Activated CD4-positive, alpha-beta T cell treated with anti-CD3 and anti-CD28 coated beads, Interleukin-2, amount 50 U/mL, for 1 hour (primary cell): Measurements from ENCODE around the gene FASN.
A peak's percentile ranks its signal among the peaks of the same experiment; 100 is the strongest.
"Not testable (repeated sequence)": the region's sequence is repeated elsewhere in the genome, so short reads cannot be mapped to it uniquely, and the experiment has no call there.

Source experiments
- DNase-seq: peaks from one replicate; pipeline ENCODE4 v3.0.0-alpha.2; 2020

The FASN gene

DNA sequence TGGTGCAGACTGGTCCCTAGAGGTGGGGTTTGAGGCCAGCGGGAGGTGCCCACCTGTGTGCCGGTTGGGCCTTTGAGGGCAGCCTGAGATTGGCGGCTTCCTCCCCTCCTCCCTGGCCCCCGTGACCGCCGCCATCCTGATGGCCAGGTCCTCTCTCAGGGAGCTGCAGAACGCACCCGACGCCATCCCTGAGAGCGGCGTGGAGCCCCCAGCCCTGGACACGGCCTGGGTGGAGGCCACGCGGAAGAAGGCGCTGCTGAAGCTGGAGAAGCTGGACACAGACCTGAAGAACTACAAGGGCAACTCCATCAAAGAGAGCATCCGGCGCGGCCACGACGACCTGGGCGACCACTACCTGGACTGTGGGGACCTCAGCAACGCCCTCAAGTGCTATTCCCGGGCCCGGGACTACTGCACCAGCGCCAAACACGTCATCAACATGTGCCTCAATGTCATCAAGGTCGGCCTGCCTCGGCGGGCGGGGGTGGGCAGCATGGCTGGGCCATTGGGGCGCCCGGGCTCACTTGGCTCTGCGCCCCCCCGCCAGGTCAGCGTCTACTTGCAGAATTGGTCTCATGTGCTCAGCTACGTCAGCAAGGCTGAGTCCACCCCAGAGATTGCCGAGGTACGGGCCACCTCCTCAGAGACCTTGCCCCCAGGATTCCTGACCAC is 43.5 kb downstream of the FASN start:
- DNase-seq = no peak

- DNase-seq = no peak
These were observed 44.3 kb downstream of the FASN start for GRCh38 chr17:82053556-82054263.

- no peak for DNase-seq
These were observed 44.9 kb downstream of the FASN start for GRCh38 chr17:82053130-82053529.

- no peak for DNase-seq
These were observed 45.4 kb downstream of the FASN start for GRCh38 chr17:82052638-82053059.

DNA sequence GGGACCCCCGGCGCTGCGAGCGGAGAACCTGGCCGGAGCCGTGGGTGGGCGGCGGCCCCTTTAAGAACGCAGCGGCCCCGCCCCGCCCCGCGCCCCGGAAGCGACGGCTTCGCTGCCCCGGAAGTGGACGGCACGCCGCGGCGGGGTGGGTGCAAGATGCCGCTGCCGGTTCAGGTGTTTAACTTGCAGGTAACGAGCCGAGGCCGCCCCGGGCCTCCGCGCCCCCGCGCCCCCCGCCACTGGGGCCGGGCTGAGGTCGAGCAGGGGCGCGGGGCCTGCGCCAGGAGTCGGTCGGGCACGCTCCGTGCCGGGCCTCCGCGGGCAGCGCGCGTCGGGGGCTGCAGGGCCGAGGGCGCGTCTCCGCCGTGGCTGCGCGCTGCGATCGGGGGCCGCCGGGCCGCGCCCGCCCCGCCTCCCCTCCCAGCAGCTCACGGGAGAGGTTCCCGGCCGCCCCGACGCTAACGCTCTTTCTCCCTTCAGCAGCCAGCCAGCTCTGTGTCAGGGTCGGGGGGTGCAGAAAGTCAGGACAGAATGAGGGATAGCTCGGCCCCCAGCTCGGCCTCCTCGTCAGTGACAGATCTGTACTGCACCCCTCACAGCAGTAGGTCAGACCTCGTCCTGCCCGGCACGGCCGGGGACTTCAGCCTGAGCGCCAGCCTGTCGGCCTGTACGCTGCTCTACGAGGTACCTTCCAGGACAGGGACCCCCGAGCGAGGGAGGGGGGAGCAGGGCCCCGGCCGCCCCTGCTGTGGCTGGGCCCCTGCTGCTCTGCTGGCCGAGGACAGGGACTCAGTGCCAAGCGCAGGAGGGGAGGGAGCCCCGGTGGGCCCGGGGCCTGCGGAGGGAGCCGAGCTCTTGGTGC is 46.0 kb downstream of the FASN start, which contains the start of the genes GPS1 and RFNG:
GPS1 (plus strand) TSS at position 123 of the 862 bp plus-strand sequence; CDS start at position 157, 34 bp downstream.
RFNG (minus strand) TSS at position 36 of the 862 bp plus-strand sequence. CDS start 45 bp downstream, outside the sequence.
- peak; percentile 80 for DNase-seq

- DNase-seq = no peak
These were observed 47.0 kb downstream of the FASN start for GRCh38 chr17:82050761-82051641.

DNA sequence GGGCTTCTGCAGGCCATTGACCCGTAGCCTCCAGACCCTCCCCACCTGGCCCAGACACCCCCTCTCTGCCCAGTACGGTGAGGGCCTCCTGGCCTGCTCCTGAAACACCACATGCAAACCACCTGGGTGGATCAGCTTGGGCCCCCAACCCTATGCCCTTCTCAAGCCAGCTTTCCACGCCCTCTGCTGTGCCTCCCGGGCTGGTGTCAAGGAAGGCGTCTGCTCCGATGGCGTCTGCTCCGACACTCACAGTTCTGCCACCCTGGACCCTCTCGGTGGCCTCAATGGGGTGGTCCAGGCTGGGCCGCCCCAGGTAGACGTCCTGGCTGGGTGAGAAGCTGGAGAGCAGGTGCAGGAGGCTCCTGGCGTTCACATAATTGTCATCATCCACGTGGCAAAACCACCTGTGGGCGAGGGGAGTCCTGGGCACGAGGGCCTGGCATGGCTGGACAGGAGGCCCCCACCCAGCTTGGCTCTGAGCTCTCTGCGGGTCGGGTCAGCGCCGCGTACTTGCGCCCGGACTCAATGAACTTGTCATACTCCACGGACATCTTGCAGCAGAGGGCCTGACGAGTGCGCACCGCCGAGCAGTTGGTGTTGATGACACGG is 47.8 kb downstream of the FASN start:
- no peak for DNase-seq

DNA sequence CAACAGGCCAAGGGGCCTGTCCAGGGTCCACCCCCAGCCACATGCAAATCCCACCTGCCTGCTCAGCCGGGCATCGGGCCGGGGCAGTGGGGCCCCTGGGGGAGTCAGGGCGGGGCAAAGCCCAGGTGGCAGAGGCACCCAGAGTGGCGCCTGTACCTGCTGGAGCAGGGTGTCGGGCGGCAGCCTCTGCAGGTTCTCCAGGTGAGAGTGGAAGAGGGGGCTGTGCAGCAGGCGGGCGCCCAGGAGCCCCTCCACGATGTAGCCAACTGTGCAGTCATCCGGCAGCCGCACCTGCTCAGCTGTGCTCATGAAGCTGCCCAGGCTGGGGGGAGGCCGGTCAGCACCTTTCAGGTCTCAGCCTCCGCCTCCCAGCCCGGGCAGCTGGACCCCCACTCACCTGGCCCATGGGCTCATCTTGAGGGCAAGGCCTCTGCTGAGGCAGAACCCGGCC is 48.5 kb downstream of the FASN start:
- no peak for DNase-seq

- DNase-seq = no peak
These were observed 48.9 kb downstream of the FASN start for GRCh38 chr17:82049106-82049505.

DNA sequence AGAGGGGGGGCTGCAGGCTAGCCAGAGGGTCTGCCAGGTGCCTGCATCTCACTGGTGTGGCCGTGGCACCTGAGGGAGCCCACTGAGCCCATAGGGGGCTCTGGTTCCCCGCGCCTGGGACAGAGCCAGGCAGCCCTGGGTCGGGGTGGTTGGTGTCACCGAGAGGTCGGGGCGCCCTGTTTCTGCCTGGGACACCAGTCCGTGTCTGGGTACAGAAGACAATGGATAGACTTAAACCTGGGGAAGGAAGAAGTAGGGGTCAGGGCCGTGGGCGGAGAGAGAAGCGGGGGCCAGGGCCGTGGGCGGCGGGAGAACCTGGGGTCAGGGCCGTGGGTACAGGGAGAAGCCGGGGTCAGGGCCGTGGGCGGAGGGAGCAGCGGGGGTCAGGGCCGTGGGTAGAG is 49.5 kb downstream of the FASN start:
- no peak for DNase-seq

GRCh38 chr17:82047914-82048570 is 50.0 kb downstream of the FASN start:
- DNase-seq = no peak

GRCh38 chr17:82047379-82047778 is 50.7 kb downstream of the FASN start:
- DNase-seq = no peak

DNA sequence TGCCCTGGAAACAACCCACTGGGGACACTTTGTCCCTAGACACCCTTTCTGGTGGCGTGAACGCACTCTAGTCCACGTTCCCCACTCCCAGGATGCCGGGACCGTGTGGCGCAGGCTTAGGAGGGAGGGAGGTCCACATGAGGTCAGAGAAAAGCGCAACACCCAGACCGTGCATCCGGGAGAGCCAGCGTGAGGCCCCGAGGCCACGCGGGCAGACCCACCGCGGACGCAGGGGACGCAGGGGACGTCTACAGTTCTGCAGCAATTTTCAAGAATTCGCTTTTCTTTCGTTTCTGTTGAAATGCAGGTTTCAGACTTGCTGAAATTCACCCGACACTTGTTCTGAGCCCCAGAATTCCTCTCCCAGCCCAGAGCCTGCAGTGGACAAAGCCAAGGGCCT is 51.1 kb downstream of the FASN start:
- no peak for DNase-seq

DNA sequence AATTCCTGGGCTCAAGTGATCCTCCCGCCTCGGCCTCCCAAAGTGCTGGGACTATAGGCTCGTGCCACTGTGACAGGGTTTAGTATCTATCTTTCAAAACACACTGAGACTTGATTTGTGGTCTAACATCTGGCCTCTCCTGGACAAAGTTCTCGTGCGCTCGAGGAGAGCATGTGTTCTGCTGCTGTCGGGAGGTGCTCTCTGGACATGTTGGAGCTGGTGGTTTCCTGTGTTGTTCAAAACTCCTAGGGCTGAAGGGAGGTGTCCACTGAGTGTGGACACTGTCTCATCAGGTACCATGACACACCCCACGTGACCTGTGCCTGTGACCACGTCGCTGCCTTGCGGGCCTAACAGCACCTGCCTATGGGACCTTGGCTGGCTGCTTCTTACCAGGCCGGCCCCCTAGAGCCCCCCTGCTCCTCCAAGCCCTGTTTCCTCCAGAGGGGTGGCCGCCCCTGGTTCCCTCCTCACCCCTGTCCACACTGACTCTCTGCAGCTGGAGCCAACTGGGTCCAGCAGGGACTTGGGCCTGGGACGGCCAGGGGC is 52.0 kb downstream of the FASN start:
- no peak for DNase-seq

DNA sequence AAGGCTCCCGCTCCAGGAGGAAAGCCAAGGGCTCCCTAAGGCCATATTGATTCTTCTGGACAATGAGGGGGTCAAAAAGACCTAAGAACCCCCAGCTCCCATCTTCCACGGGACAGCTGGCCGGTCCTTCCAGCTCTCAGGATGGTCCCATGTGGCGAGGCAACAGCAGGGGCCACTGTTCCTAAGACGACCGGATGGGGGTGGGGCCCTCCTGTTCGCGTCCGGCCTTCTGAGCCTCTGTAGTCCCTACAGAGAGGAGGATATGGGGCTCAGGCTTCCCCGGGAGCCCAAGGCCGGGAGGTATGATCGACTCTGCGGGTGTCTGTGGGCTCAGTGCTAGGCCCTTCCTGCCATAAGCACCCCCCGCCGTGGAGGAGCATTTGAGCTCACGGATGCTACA is 54.5 kb downstream of the FASN start:
- no peak for DNase-seq

- no peak for DNase-seq
These were observed 55.4 kb downstream of the FASN start for GRCh38 chr17:82042649-82043048.

- no peak for DNase-seq
These were observed 56.8 kb downstream of the FASN start for GRCh38 chr17:82041144-82041814.

DNA sequence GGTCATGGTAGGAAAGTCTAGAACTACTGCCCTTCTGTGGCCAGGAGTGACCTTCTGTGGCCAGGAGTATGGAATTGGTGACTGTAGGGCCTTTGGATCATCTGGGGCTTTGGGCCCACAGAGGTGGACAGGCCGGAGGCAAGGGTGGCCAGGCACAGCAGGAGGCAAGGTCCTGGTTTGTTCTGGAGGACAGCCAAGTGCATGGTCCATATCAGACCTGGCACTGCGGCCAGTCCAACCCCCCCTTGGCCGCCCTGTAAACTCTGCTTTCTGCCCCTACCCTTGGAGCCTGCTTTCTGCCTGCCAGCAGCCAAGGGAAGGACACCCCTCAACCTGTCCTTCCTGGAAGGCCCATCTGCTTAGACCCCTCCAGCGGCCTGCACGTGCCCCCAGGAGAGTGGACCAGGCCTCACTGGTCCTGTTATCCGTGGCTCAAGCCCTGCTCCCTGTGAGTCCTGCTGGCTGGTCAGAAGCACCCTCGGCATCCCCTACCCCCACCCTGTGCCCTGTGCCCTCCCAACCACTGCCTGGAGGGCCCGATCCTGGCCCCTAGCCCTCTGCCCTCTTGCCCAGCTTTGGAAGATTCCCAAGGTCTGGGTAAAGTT is 58.2 kb downstream of the FASN start:
- DNase-seq = no peak

- not testable (repeated sequence) for DNase-seq
These were observed 59.1 kb downstream of the FASN start for GRCh38 chr17:82038796-82039409.

DNA sequence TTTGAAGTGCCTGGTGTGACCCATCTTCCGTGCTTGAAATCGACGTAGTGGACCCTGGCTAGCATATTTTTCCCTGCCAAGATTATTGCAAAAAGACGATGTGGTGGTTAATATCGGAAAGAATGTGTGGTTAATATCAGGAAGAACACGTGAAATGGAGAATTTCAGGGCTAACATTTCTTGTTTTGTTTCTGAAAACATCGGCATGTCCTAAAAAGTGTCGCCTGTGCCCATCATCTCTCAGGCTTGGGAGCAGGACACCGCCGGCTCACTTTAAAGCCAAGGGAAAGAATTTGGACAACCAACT is 60.2 kb downstream of the FASN start:
- DNase-seq = no peak
